ENCODE results near the gene DAAM2.

DNA sequence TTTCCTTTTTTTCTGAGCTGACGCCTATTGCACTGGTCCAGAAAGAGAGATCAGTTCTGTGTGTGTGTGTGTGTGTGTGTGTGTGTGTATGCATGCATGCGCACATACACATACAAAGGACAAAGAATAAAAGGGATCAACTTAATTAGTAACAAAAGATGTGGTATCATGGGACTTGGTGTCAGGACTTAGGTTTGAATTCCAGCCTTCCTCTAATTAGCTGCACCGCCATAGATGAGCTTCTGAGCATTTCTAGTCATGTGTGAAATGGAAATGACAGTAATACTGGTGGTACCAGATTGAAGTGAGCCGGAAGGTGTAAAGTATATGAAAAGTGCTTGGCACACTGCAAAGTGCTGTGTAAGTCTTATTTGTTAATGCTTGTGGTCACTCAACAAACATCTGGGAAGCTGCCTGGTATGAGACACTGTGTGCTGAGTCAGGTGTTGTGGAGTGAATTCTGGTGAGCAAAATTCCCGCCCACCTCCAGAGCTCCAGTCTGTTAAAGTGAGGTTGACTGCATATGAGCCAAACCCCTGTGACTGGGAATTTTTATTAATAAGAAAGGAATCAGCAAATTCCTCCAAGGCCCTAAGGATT is 12.4 kb downstream of the DAAM2 start:
- TF ChIP-seq POLR2A (IDR thresholded peaks at IDR 0.05; ENCODE audit: low read length) = no peak
- TF ChIP-seq CTCF (IDR thresholded peaks at IDR 0.05) = no peak
- TF ChIP-seq RAD21 (conservative IDR thresholded peaks at IDR 0.05 in 1 of 2, IDR thresholded peaks at IDR 0.05 in 1 of 2) = no peak
- TF ChIP-seq, protein P1, sequence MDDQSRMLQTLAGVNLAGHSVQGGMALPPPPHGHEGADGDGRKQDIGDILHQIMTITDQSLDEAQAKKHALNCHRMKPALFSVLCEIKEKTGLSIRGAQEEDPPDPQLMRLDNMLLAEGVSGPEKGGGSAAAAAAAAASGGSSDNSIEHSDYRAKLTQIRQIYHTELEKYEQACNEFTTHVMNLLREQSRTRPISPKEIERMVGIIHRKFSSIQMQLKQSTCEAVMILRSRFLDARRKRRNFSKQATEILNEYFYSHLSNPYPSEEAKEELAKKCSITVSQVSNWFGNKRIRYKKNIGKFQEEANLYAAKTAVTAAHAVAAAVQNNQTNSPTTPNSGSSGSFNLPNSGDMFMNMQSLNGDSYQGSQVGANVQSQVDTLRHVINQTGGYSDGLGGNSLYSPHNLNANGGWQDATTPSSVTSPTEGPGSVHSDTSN (IDR thresholded peaks at IDR 0.05) = no peak
- no peak for TF ChIP-seq BHLHE40 (IDR thresholded peaks at IDR 0.05; ENCODE audit: low read depth, low read length)
- no peak for TF ChIP-seq EP300 (IDR thresholded peaks at IDR 0.05)
- no peak for TF ChIP-seq RNF2 (IDR thresholded peaks at IDR 0.05; ENCODE audit: borderline replicate concordance, low read depth)
- TF ChIP-seq NFE2L2 (conservative IDR thresholded peaks at IDR 0.05; ENCODE audit: low read length) = no peak
- TF ChIP-seq HDAC2 (IDR thresholded peaks at IDR 0.05) = no peak
- TF ChIP-seq REST (IDR thresholded peaks at IDR 0.05) = no peak
- TF ChIP-seq POLR2AphosphoS2 (conservative IDR thresholded peaks at IDR 0.05; ENCODE audit: low read length) = no peak
